Measurements from ENCODE around the gene BRSK1. TPM values are rescaled to one million over a fixed set of nuclear protein-coding genes. Genes with fewer than 3 reads are reported as not detected.

BRSK1 gene
- total and polyA plus RNA-seq, 2 of the 13 experiments (the other 11 are each of a cell fraction or from before 2014, with no cell fraction given) = 0.18 to 1.2 TPM

DNA sequence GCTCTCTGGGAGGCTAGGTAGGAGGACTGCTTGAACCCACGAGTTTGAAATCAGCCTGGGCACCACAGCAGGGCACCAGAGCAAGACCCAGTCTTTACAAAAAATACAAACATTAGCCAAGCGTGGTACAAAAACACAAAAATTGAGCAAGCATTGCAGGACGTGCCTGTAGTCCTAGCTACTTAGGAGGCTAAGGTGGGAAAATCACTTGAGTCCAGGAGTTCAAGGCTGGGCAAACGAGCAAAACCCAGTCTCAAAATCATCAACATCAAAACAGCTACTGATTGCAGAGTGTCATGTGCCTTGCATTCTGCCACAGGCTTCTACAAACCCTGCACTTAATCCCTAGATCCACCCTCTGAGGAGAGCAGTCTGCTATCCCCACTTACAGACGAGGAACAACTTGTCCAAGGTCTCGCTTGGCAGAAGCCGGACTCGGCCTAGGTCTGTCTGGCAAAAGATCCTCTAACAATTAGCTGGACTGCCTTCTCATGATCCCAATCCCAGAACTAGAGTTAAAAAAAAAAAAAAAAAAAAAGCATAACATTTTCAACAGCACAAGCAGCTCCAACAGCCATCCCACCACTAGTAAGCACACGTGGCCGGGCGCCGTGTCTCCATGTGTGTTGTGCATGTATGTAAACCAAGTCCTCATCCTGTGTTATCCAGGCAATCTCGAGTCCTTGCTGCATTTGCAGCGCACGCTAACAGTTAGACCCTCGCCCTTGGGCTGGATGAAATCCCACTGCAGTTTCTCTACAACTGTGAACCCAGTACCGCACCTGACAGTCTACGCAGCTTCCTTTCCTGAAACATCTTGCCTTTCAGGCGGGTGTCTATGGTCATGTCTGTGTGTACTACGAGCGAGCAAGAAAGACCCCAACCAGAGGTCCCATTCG is 27.0 kb upstream of the BRSK1 start (continued):
- no peak for TF ChIP-seq ZNF329 (CRISPR knock-in tag; IDR thresholded peaks at IDR 0.05; ENCODE audit: low read depth)
- TF ChIP-seq ZNF652 (CRISPR knock-in tag; IDR thresholded peaks at IDR 0.05; ENCODE audit: borderline replicate concordance, low read depth) = no peak
- TF ChIP-seq, protein P1, sequence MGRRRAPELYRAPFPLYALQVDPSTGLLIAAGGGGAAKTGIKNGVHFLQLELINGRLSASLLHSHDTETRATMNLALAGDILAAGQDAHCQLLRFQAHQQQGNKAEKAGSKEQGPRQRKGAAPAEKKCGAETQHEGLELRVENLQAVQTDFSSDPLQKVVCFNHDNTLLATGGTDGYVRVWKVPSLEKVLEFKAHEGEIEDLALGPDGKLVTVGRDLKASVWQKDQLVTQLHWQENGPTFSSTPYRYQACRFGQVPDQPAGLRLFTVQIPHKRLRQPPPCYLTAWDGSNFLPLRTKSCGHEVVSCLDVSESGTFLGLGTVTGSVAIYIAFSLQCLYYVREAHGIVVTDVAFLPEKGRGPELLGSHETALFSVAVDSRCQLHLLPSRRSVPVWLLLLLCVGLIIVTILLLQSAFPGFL (CRISPR knock-in tag; IDR thresholded peaks at IDR 0.05) = no peak
- TF ChIP-seq GABPA (IDR thresholded peaks at IDR 0.05; ENCODE audit: low read depth, low read length) = no peak
- no peak for TF ChIP-seq GABPA (CRISPR knock-in tag; IDR thresholded peaks at IDR 0.05; ENCODE audit: low read depth)
- no peak for TF ChIP-seq ZNF510 (CRISPR knock-in tag; IDR thresholded peaks at IDR 0.05; ENCODE audit: low read depth)
- TF ChIP-seq, protein P2, sequence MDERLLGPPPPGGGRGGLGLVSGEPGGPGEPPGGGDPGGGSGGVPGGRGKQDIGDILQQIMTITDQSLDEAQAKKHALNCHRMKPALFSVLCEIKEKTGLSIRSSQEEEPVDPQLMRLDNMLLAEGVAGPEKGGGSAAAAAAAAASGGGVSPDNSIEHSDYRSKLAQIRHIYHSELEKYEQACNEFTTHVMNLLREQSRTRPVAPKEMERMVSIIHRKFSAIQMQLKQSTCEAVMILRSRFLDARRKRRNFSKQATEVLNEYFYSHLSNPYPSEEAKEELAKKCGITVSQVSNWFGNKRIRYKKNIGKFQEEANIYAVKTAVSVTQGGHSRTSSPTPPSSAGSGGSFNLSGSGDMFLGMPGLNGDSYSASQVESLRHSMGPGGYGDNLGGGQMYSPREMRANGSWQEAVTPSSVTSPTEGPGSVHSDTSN (CRISPR knock-in tag; IDR thresholded peaks at IDR 0.05) = no peak
- no peak for TF ChIP-seq ZNF543 (CRISPR knock-in tag; IDR thresholded peaks at IDR 0.05)
- TF ChIP-seq ZNF839 (CRISPR knock-in tag; IDR thresholded peaks at IDR 0.05; ENCODE audit: borderline replicate concordance) = no peak
- TF ChIP-seq ZNF589 (CRISPR knock-in tag; conservative IDR thresholded peaks at IDR 0.05) = no peak
- no peak for TF ChIP-seq PCBP1 (IDR thresholded peaks at IDR 0.05; ENCODE audit: borderline replicate concordance, low read depth, low read length)
- no peak for TF ChIP-seq ARHGAP35 (CRISPR knock-in tag; IDR thresholded peaks at IDR 0.05; ENCODE audit: borderline replicate concordance)
- no peak for TF ChIP-seq ZNF383 (CRISPR knock-in tag; IDR thresholded peaks at IDR 0.05; ENCODE audit: borderline replicate concordance)
- no peak for TF ChIP-seq BRD4 (CRISPR knock-in tag; IDR thresholded peaks at IDR 0.05)
- TF ChIP-seq, protein P3, sequence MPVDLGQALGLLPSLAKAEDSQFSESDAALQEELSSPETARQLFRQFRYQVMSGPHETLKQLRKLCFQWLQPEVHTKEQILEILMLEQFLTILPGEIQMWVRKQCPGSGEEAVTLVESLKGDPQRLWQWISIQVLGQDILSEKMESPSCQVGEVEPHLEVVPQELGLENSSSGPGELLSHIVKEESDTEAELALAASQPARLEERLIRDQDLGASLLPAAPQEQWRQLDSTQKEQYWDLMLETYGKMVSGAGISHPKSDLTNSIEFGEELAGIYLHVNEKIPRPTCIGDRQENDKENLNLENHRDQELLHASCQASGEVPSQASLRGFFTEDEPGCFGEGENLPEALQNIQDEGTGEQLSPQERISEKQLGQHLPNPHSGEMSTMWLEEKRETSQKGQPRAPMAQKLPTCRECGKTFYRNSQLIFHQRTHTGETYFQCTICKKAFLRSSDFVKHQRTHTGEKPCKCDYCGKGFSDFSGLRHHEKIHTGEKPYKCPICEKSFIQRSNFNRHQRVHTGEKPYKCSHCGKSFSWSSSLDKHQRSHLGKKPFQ (CRISPR knock-in tag; IDR thresholded peaks at IDR 0.05; ENCODE audit: insufficient replicate concordance) = peak; percentile 44
- TF ChIP-seq ZBTB1 (CRISPR knock-in tag; IDR thresholded peaks at IDR 0.05; ENCODE audit: borderline replicate concordance) = no peak
- TF ChIP-seq ZNF616 (CRISPR knock-in tag; IDR thresholded peaks at IDR 0.05; ENCODE audit: low read depth) = no peak; the same call in 1 of the 2 replicates
- peak; percentile 86 for TF ChIP-seq HNF4A (CRISPR knock-in tag; IDR thresholded peaks at IDR 0.05)
- no peak for TF ChIP-seq PHB2 (IDR thresholded peaks at IDR 0.05; ENCODE audit: partially characterized antibody)
- TF ChIP-seq, protein P4, sequence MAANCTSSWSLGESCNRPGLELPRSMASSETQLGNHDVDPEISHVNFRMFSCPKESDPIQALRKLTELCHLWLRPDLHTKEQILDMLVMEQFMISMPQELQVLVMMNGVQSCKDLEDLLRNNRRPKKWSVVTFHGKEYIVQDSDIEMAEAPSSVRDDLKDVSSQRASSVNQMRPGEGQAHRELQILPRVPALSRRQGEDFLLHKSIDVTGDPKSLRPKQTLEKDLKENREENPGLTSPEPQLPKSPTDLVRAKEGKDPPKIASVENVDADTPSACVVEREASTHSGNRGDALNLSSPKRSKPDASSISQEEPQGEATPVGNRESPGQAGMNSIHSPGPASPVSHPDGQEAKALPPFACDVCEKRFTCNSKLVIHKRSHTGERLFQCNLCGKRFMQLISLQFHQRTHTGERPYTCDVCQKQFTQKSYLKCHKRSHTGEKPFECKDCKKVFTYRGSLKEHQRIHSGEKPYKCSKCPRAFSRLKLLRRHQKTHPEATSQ (CRISPR knock-in tag; IDR thresholded peaks at IDR 0.05; ENCODE audit: borderline replicate concordance) = no peak
- TF ChIP-seq ZBTB20 (CRISPR knock-in tag; IDR thresholded peaks at IDR 0.05; ENCODE audit: borderline replicate concordance, low read depth) = no peak
- TF ChIP-seq CHCHD3 (CRISPR knock-in tag; IDR thresholded peaks at IDR 0.05) = no peak
- TF ChIP-seq, protein P5, sequence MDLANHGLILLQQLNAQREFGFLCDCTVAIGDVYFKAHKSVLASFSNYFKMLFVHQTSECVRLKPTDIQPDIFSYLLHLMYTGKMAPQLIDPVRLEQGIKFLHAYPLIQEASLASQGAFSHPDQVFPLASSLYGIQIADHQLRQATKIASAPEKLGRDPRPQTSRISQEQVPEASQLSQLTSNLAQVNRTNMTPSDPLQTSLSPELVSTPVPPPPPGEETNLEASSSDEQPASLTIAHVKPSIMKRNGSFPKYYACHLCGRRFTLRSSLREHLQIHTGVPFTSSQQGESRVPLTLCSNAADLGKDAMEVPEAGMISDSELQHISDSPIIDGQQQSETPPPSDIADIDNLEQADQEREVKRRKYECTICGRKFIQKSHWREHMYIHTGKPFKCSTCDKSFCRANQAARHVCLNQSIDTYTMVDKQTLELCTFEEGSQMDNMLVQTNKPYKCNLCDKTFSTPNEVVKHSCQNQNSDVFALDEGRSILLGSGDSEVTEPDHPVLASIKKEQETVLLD (CRISPR knock-in tag; IDR thresholded peaks at IDR 0.05; ENCODE audit: low read depth) = no peak
